ENCODE data around the gene STPG3. TPM values are rescaled to one million over a fixed set of nuclear protein-coding genes. Genes with fewer than 3 reads are reported as not detected.

The STPG3 gene
- polyA plus RNA-seq, 1 of the 3 experiments (the other 2 are of a cell fraction), result not detected

- WGBS (ENCODE audit: low lambda C conversion rate), result 78% methylated on average over 15 of the region's 25 CpGs
- peaks cover 0 to 12% of the 10 kb centered on the region in 2 experiments for H3K36me3 ChIP-seq (replicated peaks in 1 of 2; ENCODE audit: control insufficient read depth in 1 of 2, insufficient read depth in 2 of 2, low read length in 1 of 2)
- H4K20me1 ChIP-seq (ENCODE audit: insufficient read depth), result 0 out of 2 replicates have a peak, but pooled peaks cover 3% of the 10 kb centered on the region
- H3K4me3 ChIP-seq (ENCODE audit: low read depth in 2 of 2, low read length in 1 of 2), result peak within 1 kb of the TSS in 1 of 2 experiments; percentile 2; a peak in 1 of 4 replicates
- POLR2A ChIA-PET, result no interaction called here
- no peak within 1 kb of the TSS for H3K4me2 ChIP-seq
- H2AFZ ChIP-seq (ENCODE audit: low read depth), result no peak within 1 kb of the TSS
- CTCF ChIA-PET, result interaction anchor here (0.9 to 1.7 kb wide), 6 partner anchors 9 to 130 kb away, joined by 3 to 8 read pairs (median 3); no protein-coding TSS in a partner anchor
- no peak for TF ChIP-seq JUND (IDR thresholded peaks at IDR 0.05)
- TF ChIP-seq, protein P1, sequence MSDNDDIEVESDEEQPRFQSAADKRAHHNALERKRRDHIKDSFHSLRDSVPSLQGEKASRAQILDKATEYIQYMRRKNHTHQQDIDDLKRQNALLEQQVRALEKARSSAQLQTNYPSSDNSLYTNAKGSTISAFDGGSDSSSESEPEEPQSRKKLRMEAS (IDR thresholded peaks at IDR 0.05; ENCODE audit: low read depth), result no peak
- no peak for TF ChIP-seq SIN3A (IDR thresholded peaks at IDR 0.05; ENCODE audit: borderline replicate concordance, low read depth, low read length)
- TF ChIP-seq RFX5 (IDR thresholded peaks at IDR 0.05; ENCODE audit: low read length), result no peak
- no peak for TF ChIP-seq TAF1 (IDR thresholded peaks at IDR 0.05; ENCODE audit: borderline replicate concordance, low read depth, low read length)
- TF ChIP-seq, protein P2, sequence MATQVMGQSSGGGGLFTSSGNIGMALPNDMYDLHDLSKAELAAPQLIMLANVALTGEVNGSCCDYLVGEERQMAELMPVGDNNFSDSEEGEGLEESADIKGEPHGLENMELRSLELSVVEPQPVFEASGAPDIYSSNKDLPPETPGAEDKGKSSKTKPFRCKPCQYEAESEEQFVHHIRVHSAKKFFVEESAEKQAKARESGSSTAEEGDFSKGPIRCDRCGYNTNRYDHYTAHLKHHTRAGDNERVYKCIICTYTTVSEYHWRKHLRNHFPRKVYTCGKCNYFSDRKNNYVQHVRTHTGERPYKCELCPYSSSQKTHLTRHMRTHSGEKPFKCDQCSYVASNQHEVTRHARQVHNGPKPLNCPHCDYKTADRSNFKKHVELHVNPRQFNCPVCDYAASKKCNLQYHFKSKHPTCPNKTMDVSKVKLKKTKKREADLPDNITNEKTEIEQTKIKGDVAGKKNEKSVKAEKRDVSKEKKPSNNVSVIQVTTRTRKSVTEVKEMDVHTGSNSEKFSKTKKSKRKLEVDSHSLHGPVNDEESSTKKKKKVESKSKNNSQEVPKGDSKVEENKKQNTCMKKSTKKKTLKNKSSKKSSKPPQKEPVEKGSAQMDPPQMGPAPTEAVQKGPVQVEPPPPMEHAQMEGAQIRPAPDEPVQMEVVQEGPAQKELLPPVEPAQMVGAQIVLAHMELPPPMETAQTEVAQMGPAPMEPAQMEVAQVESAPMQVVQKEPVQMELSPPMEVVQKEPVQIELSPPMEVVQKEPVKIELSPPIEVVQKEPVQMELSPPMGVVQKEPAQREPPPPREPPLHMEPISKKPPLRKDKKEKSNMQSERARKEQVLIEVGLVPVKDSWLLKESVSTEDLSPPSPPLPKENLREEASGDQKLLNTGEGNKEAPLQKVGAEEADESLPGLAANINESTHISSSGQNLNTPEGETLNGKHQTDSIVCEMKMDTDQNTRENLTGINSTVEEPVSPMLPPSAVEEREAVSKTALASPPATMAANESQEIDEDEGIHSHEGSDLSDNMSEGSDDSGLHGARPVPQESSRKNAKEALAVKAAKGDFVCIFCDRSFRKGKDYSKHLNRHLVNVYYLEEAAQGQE (IDR thresholded peaks at IDR 0.05; ENCODE audit: low read depth, low read length), result no peak
- TF ChIP-seq MEF2A (IDR thresholded peaks at IDR 0.05; ENCODE audit: borderline replicate concordance, low read depth), result no peak
- no peak for TF ChIP-seq RAD21 (IDR thresholded peaks at IDR 0.05; ENCODE audit: low read length)
- H3K27ac ChIP-seq (ENCODE audit: low read depth in 2 of 2, low read length in 1 of 2), result no peak within 1 kb of the TSS
- H3K9me2 ChIP-seq, result no peaks in the 10 kb centered on the region
- no peaks in the 10 kb centered on the region for H3K27me3 ChIP-seq (ENCODE audit: insufficient read depth)
- DNase-seq, result no peak
- no peaks in the 10 kb centered on the region for H3K79me2 ChIP-seq (ENCODE audit: insufficient read depth)
- no peak within 1 kb of the TSS for H3K9ac ChIP-seq
- H3F3A ChIP-seq (replicated peaks; ENCODE audit: insufficient read depth), result peaks cover 12% of the 10 kb centered on the region
- peaks cover 0 to 8% of the 10 kb centered on the region in 2 experiments; a peak in 2 of 4 replicates for H3K4me1 ChIP-seq (ENCODE audit: control insufficient read depth in 1 of 2, insufficient read depth in 2 of 2, low read depth in 1 of 2, low read length in 1 of 2)
- no peaks in the 10 kb centered on the region for H3K9me3 ChIP-seq
Measured at GRCh38 chr9:137277329-137278041, 26.4 kb downstream of the STPG3 start, which contains the start of gene TOR4A. TOR4A (plus strand) TSS chr9:137277726; CDS start chr9:137278690, 964 bp downstream.

DNA sequence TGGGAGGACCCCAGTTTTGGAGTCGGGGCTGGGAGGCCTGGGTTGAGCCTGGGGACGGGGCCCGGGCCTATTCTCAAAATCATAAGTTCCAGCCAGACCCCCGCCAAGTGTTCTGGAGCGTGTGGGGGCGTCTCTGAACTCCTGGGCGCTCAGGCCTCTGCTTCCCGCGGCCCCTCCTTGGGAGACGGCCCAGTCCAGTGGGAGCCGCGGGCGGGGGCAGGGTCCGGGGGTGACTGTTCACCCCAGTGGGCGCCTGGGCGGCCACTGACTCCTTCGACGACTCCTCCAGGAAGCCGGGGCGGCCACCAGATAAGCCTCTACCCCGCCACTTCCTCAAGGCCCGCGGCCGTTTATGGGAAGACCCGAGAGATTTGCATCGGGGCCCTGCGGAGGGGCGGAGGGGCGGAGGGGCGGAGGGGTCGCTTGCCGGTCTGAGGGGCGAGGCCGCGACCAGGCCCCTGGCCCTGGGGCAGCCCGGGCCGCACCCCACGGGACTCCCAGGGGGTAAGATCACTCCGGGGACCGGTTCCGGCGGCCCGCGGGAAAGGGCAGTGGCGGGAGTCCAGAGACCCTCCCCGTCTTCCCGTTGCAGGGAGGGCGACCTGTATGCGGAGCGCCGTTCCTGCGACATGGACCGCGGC is 27.1 kb downstream of the STPG3 start:
- Histone ChIP-seq H2AFZ (ENCODE audit: low read depth) (no peak overlapping the region), H3K9ac (no peak overlapping the region), H3K27ac (ENCODE audit: low read depth in 2 of 2, low read length in 1 of 2) (no peak overlapping the region), H3K9me2 (no peaks in the 10 kb centered on the region), H3F3A (replicated peaks; ENCODE audit: insufficient read depth) (peaks cover 14% of the 10 kb centered on the region), H3K36me3 (replicated peaks in 1 of 2; ENCODE audit: control insufficient read depth in 1 of 2, insufficient read depth in 2 of 2, low read length in 1 of 2) (peaks cover 0 to 11% of the 10 kb centered on the region in 2 experiments), H3K9me3 (no peaks in the 10 kb centered on the region), H3K4me2 (no peak overlapping the region), H3K4me1 (ENCODE audit: control insufficient read depth in 1 of 2, insufficient read depth in 2 of 2, low read depth in 1 of 2, low read length in 1 of 2) (peaks cover 0 to 8% of the 10 kb centered on the region in 2 experiments; a peak in 2 of 4 replicates), H3K4me3 (ENCODE audit: low read depth in 2 of 2, low read length in 1 of 2) (peak overlapping the region in 1 of 2 experiments; percentile 2; a peak in 1 of 4 replicates), H3K79me2 (ENCODE audit: insufficient read depth) (no peaks in the 10 kb centered on the region), H3K27me3 (ENCODE audit: insufficient read depth) (no peaks in the 10 kb centered on the region), H4K20me1 (ENCODE audit: insufficient read depth) (0 out of 2 replicates have a peak, but pooled peaks cover 2% of the 10 kb centered on the region)
- ChIA-PET CTCF (interaction anchor here (0.7 to 1.7 kb wide), 5 partner anchors 17 to 507 kb away, joined by 3 to 8 read pairs (median 3); no protein-coding TSS in a partner anchor), POLR2A (no interaction called here)
- 87% methylated on average over 26 of the region's 54 CpGs for WGBS (ENCODE audit: low lambda C conversion rate)
- peak; percentile 27 for DNase-seq
- TF ChIP-seq YY1 (IDR thresholded peaks at IDR 0.05; ENCODE audit: low read depth), result no peak
- no peak for TF ChIP-seq PBX3 (IDR thresholded peaks at IDR 0.05)
- TF ChIP-seq SIN3A (IDR thresholded peaks at IDR 0.05; ENCODE audit: borderline replicate concordance, low read depth, low read length), result no peak
- TF ChIP-seq RFX5 (IDR thresholded peaks at IDR 0.05; ENCODE audit: low read length), result no peak
- TF ChIP-seq, protein P3, sequence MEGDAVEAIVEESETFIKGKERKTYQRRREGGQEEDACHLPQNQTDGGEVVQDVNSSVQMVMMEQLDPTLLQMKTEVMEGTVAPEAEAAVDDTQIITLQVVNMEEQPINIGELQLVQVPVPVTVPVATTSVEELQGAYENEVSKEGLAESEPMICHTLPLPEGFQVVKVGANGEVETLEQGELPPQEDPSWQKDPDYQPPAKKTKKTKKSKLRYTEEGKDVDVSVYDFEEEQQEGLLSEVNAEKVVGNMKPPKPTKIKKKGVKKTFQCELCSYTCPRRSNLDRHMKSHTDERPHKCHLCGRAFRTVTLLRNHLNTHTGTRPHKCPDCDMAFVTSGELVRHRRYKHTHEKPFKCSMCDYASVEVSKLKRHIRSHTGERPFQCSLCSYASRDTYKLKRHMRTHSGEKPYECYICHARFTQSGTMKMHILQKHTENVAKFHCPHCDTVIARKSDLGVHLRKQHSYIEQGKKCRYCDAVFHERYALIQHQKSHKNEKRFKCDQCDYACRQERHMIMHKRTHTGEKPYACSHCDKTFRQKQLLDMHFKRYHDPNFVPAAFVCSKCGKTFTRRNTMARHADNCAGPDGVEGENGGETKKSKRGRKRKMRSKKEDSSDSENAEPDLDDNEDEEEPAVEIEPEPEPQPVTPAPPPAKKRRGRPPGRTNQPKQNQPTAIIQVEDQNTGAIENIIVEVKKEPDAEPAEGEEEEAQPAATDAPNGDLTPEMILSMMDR (IDR thresholded peaks at IDR 0.05), result no peak
- TF ChIP-seq, protein P1 (IDR thresholded peaks at IDR 0.05; ENCODE audit: low read depth), result no peak
- TF ChIP-seq GABPA (IDR thresholded peaks at IDR 0.05; ENCODE audit: low read depth), result no peak
- no peak for TF ChIP-seq POLR2AphosphoS5 (IDR thresholded peaks at IDR 0.05; ENCODE audit: low read depth, low read length)
- TF ChIP-seq CHD2 (IDR thresholded peaks at IDR 0.05; ENCODE audit: low read length, partially characterized antibody), result no peak
- TF ChIP-seq FOSL2 (IDR thresholded peaks at IDR 0.05; ENCODE audit: borderline replicate concordance, low read depth), result no peak
- TF ChIP-seq RCOR1 (IDR thresholded peaks at IDR 0.05; ENCODE audit: low read length), result no peak
- TF ChIP-seq EZH2phosphoT487 (IDR thresholded peaks at IDR 0.05; ENCODE audit: borderline replicate concordance, low read depth), result no peak
- no peak for TF ChIP-seq EP300 (IDR thresholded peaks at IDR 0.05; ENCODE audit: borderline replicate concordance in 1 of 2, low read depth in 1 of 2, low read length in 1 of 2)

All from SK-N-SH (cell line).